HepG2 (cell line): ENCODE results near the gene CPZ.

Source experiments
- MAFF ChIP-seq: IDR thresholded peaks from 2 replicates; pipeline ENCODE4 v1.6.1; 2011; ENCODE audit warnings: low read depth, low read length, improper control_type of control experiment
- RELA ChIP-seq: sonication (generic); formaldehyde crosslinking; IDR thresholded peaks from 2 replicates; pipeline ENCODE4 v1.4.0; 2020; ENCODE audit warnings: missing genetic modification reagents
- TF ChIP-seq, protein P1 (sequence below): sonication (generic); formaldehyde crosslinking; IDR thresholded peaks from 2 replicates; pipeline ENCODE4 v1.4.0; 2020; ENCODE audit warnings: missing genetic modification reagents

- TF ChIP-seq, protein P1, sequence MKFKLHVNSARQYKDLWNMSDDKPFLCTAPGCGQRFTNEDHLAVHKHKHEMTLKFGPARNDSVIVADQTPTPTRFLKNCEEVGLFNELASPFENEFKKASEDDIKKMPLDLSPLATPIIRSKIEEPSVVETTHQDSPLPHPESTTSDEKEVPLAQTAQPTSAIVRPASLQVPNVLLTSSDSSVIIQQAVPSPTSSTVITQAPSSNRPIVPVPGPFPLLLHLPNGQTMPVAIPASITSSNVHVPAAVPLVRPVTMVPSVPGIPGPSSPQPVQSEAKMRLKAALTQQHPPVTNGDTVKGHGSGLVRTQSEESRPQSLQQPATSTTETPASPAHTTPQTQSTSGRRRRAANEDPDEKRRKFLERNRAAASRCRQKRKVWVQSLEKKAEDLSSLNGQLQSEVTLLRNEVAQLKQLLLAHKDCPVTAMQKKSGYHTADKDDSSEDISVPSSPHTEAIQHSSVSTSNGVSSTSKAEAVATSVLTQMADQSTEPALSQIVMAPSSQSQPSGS: no peak
- TF ChIP-seq MAFF (no peak), RELA (no peak)
Observed at GRCh38 chr4:8577972-8578371, 14.6 kb upstream of the CPZ start.
